Eye (tissue), 1 donor: Measurements from ENCODE around the gene ITSN1.
A peak's percentile ranks its signal among the peaks of the same experiment; 100 is the strongest.
"Not testable (repeated sequence)": the region's sequence is repeated elsewhere in the genome, so short reads cannot be mapped to it uniquely, and the experiment has no call there.

Experiments
- DNase-seq: peaks from one replicate; pipeline ENCODE4 v3.0.0-alpha.2; 2015

Gene ITSN1

DNA sequence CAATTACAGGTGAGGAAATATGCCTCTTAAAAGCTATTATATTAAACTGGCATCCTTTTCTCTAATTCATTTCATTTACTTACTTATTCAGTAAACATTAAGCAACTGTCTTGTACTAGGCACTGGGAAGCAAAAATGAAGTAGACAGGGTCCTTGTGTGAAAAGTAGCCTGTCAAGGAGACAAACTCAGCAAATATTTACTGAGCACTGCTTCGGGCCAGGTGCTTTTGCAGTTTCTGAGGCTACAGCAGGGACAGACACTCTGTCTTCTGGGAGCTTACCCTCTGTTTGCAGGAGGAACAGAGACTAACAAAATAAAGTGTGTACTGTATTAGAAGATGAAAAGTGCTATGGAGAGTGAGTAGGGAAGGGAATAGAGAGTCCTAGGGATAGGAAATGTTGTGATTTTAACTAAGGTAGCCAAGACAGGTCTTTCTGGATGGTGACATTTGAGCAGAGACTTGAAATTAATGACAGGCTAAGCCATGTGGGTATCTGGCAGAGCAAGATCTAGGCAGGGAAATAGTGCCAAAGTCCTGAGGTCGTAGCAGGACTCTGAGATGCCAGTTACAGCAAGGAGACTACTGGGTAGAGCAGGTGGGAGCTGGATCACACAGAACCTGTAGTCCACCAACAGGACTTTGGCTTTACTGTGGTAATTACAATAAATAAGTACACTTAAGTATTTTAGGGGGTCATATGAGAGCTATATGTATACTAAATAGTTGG lies 133.0 kb downstream of the ITSN1 start:
- no peak for DNase-seq

DNA sequence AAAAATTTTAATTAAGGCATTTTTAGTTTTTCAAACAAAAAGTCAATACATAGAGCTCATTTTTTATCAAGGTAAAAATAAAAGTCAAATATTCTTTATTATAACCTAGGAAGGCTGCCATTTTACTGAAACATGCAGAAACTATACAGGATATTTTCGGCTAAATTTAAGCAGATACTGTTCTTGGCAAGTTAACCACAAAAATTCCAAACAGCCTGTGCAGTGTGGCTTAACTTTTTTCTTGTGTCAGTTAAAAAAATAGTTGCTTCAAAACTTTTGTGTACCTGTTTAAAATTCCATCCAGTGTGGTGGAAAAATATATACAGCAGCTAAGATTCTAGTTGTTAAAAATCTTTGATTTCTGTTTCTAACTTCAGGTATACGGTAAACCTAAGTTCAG lies 138.3 kb downstream of the ITSN1 start:
- no peak for DNase-seq

DNA sequence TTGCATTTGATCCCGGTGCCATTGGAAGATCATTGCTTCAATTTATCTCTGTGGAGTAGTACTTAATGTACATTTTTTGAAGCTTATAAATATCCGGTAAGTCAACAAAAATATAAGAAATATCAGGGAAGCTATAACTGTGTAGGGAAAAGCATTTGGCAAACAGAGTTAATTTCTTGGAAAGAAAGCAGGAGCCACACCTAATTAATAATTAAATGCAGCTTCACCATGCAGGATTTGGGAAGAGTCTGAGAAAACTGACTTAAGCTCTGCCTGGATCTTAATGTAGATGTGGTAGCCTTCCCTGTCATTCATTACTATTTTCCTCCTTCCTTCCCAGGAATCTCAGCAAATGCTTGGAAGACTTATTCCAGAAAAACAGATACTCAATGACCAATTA lies 138.8 kb downstream of the ITSN1 start:
- DNase-seq: no peak

DNA sequence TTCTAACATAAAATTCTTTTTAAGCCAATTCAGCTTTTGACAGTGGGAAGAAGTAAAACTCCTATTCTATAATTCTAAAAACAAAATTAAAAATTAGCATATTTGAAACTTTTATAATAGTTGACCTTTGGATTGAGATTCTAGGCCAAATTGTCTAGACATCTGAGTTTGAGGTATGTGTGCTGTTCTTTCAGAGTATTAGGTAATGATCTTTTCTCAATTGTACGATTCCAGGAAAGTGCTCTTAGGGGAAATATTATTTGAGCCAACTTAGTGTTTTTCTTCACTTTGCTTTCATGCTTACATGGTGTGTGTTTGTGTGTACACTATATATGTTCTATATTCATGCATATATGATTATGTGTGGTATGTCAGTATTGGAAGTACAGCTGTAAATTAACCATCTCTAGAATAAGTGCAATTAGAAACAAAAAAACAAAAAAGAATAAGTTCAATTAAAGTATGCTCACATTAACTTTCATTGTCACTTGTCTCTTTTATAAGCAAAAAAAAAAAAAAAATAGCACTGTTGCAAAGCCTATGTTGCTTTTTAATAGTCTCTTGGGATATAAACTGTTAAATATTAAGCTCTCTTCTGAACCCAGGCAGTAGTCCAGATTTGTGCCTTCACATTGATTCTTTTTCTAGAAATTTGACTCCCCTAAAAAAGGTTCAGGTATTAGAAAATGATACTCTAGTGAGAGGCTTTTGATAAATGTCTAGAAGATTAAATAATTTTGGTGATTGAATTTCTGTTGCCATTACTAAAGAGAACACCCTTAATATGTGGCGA lies 141.1 kb downstream of the ITSN1 start:
- no peak for DNase-seq

DNA sequence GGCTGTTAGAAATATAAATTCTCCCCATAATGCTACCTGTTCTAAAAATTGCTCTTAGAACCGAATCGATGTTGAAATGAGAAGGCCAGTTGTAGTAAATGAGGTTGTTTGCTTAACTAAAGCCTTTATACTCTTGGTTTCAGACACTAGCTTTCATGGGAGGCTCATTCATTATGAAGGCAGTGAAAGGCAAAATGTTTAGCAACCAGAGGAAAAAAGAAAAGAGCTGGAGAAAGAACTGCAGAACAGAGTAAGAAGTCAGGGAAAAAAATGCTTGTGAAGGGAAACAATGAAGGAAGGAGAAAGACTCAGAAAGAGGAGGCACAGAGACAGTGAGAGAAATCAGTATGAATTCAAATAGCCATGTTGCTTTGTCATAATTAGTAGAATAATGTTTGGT lies 145.1 kb downstream of the ITSN1 start:
- DNase-seq: no peak

DNA sequence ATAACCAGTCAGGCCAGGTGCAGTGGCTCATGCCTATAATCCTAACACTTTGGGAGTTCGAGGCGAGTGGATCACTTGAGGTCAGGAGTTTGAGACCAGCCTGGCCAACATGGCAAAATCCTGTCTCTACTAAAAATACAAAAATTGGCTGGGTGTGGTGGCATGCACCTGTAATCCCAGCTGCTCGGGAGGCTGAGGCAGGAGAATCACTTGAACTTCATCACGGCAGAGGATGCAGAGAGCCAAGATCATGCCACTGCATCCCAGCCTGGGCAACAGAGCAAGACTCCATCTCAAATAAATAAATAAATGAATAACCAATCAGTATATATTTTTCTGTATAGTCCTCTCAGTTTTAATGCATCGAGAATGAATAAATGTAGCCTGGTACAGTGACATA lies 146.1 kb downstream of the ITSN1 start:
- not testable (repeated sequence) for DNase-seq

DNA sequence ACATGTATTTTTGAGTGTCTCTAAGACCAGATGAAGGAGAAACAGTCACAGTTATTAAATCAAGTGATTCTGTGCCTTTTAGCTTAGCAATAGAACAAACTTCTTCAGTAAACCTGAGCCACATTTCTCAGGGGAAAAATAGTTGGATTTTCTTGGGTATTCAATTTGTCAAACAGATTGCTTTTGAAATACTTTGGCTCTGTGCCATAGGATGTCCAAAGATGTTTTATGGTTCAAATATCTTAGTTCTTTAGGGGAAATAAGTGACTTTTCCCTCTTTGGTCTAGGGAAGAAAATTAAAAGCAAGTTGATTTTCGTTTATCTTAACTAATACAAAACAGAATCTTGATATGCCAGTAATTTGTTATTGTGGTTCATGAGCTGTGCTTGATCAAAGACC lies 147.4 kb downstream of the ITSN1 start:
- DNase-seq: peak; percentile 15

DNA sequence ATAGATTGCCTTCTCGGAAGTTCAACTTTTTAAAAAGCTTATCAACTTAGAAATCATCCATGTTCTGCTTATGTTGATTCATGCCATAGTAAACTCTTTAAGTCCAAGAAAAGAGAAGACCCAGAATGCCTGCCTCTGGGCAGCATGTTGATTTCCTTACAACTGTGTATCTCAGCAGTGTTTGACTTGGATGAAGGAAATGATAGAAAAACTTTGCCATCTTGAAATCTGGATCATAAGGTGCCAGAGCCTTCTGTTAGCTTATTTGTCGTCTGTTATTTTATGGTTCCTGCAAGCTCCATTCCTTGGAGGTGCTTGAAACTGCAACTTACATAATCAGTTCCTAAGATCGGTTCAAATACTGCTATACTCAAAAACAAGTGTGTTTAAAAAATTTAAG lies 148.8 kb downstream of the ITSN1 start:
- DNase-seq: no peak

DNA sequence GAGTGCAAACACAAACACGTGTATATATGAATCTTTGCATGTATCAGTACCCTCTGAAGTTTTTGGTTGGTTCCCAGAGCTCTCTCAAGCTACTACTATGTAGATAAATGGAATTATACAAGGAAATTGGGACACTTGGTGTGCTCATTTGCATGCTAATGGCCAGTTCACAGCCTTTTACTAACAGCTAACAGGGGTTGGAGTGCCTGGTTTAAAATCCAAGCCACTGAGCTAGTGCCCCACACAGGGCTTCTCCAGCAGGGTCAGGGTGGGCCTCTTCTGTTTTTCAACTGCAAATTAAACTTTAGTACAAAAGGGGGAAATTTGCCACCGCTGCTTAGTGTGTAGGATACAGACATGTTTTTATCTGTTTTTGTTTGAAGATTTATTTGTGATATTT lies 152.3 kb downstream of the ITSN1 start:
- DNase-seq: no peak

DNA sequence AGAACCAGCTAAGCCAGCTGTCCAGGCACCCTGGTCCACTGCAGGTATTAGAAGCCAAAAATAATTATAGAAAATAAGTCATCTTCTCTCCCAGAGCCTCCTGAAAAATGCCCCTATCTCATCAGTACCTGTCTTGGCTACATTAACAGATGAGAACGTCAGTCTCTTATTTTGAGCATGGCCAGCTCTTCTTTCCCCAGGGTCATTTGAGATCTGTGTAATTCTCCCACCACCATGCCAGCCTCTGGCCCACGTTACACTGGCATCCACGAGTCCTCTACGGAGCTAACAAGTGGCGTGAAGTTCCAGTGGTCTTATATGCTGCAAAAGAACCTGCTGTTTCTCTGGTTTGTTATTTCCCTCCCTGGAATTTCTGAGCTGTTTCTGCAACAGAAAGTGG lies 155.3 kb downstream of the ITSN1 start:
- no peak for DNase-seq

DNA sequence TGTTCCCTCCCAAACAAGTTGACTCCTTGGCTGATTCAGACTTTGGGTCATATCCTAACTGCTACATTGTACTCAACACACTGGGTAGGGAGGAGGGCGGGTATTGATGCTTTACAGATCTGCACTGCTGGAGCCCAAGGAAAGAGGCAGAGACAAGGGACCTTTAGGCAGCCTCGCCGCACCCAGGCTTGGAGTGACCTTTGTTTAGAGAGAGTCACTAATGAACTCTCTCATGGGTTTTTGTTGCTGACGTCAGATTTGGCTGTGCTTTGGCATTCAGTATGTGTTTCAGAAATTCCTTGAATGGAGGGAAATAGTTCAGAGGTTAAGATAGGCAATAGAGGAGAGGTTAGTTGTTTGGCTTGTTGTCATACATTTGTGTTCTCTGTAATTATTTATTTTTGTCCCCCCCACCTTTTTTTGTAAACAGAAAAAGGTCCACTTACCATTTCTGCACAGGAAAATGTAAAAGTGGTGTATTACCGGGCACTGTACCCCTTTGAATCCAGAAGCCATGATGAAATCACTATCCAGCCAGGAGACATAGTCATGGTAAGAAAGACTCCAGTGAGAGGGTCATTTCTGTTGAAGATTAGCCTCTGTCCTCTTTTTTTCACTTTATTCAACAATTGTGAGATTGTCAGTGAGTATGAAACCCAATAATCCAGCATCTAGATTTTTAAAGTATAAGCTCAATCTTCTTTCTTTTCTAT lies 157.2 kb downstream of the ITSN1 start:
- no peak for DNase-seq

DNA sequence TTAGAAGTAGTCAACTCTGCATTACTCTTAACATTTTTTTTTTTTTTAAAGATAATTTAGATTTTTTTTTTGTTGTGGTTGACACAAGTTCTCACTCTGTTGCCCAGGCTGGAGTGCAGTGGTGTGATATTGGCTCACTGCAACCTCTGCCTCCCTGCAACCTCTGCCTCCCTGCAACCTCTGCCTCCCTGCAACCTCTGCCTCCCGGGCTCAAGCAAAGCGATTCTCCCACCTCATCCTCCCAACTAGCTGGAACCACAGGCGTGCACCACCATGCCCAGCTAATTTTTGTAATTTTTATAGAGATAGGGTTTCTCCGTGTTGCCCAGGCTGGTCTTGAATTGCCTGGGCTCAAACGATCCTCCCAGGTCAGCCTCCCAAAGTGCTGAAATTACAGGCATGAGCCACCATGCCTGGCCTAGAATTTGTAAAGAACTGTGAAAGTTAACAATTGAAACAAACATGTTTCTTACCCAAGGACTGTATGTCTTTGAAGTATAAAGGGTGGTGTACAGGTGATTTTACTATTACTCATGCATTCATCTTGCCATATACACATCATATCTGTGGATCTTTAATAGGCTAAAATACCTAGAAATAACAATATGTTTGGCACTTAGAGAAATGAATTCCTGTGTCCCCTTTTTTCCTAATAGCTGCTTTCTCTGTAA lies 158.6 kb downstream of the ITSN1 start:
- no peak for DNase-seq

DNA sequence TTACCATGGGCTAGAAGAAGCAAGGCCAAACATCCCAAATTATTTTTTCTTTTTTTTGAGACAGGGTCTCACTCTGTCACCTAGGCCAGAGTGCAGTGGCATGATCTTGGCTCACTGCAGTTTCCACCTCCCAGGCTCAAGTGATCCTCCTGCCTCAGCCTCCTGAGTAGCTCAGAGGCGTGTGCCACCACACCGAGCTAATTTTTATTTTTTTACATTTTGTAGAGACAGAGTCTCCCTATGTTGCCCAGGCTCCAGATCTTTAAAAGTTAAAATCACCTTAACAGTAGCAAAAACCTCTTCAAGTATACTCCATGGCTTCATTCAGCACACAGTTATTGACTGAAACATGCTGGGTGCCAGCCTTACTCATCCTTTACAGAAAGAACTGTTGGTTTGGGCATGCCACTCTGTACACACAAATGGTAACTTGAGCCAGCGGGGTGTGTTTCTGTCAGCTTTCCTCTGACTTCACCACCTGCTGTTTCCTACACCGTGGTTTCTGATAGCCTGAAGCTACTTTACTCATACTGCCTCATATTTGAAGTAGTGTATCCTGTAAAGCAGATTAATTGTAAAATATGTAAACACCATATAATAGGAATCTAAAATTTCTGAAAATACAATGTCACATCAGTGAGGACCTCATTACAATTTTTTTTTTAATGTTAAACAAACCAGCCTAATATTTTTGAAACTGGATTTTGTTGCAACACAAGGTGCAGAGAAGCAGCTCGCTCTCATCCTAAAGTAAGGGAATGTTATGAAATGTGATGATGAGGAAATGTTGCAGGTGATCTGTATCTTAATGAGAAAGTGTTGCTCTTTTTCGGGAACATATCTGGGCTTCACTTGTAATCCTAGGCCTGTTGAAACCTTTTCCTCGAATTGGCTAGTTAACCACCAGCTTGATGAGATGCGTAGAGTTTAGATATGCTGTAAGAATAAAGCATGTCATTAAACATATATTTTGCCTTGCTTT lies 159.4 kb downstream of the ITSN1 start:
- DNase-seq: peak; percentile 42

DNA sequence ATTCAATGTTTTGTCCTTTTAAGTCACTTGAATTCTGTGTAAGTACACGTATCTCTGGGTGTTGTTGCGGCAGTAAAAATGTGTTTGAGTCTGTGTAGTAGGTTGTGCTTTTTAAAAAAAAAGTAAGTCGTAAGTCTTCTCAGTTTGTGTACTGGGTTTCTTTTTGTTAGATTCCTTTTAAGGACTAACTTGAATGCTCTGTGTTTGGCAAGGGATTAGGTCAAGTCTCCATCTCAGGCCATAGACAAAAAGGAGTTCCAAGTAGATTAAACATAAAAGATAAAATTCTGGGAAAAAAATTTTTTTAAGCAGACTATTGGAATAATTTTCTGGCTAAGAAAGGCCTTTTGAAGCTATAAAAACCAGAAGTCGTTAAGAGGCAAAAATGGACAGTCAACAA lies 160.2 kb downstream of the ITSN1 start:
- no peak for DNase-seq

DNA sequence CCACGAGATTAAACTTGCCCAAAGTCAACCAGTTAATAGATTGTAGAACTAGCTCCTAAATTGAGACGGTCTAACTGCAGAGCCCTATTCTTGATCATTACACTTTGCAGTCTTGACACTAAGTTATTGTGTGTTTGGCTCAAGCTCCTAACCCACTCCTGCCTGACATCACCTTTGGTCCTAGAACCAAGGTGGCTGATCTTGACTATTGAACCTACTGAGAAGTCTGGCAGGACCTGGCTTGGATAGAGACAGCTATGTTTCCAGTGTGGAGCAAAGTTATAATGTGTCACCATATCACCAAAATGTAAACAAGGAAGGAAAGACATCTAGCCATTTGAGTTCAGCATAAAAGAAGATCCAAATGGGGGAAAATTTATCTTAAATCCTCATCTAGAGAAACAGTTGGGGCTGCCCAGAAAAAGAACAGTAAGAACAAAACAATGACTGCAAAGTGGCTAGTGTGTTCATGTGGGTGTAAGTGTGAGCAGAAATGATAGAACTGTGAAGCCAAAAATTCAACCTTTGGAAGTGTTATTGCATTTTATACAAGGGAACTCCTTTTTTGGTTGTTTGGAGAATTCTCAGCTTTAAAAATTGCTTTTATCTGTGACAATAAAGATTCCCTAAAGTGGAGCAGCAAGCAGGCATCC lies 166.5 kb downstream of the ITSN1 start:
- DNase-seq: no peak

DNA sequence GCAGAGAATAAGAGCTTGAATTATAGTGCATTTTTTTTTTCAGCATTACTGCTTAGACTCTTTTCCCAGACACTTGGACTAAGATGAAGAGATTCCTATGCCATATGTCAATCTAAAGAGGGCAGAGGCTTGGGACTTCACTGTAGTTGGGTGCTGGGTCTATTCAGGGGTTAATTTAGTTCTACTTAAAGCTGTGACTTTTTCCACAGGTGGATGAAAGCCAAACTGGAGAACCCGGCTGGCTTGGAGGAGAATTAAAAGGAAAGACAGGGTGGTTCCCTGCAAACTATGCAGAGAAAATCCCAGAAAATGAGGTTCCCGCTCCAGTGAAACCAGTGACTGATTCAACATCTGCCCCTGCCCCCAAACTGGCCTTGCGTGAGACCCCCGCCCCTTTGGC lies 168.5 kb downstream of the ITSN1 start:
- no peak for DNase-seq

DNA sequence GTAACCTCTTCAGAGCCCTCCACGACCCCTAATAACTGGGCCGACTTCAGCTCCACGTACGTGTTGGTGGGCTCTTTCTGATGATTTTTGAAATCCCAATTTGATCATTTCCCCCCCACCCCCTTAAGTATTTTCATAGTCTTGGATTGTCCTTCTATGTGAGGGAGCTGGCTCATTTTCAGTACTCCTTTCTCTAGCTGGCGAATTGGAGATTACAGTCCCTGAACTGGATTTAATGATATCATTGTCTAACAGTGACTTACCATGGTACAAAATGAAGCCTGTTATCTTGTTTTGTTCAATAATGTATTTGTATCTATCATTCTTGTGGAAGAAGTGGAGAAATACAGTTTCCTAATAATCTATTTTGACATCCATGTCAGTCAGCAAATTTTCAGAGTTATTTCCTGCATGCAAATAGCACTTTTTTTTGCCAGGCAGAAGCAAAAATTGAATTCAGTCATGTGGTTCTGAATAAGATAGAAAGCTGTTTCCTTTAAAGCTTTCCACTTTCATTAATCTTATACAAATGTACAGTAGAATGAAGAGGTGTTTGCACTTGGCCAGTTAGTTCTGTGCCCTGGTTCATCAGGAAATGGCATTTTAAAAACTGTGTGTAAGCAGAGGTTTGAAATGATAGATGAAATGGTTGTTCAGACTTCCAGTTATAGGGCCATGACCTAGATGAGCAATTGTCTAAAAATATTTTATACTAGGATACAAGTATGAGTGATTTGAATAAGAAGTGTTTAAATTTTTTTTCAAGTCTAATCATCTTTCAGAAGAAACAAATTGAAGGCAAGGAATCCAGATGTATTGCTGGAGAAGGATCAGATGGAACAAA lies 169.1 kb downstream of the ITSN1 start:
- DNase-seq: no peak

DNA sequence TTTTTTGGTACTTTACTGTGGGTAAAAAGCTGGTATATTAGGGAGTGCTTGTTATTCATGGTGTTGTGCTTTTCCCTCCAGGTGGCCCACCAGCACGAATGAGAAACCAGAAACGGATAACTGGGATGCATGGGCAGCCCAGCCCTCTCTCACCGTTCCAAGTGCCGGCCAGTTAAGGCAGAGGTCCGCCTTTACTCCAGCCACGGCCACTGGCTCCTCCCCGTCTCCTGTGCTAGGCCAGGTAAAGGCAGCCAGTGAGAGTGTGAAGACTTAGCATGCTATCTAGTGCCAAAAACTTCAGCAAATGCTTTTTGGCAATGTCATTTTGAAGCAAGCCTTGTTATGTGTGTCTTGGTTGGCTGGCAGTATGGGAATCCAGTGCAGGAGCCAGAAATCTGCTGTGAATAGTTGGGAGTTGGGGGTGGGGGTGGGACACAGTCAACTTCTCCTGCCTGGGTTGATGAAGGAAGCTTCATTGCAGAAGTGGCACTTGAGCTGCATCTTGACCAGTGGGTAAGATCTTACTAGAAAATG lies 171.6 kb downstream of the ITSN1 start:
- no peak for DNase-seq

DNA sequence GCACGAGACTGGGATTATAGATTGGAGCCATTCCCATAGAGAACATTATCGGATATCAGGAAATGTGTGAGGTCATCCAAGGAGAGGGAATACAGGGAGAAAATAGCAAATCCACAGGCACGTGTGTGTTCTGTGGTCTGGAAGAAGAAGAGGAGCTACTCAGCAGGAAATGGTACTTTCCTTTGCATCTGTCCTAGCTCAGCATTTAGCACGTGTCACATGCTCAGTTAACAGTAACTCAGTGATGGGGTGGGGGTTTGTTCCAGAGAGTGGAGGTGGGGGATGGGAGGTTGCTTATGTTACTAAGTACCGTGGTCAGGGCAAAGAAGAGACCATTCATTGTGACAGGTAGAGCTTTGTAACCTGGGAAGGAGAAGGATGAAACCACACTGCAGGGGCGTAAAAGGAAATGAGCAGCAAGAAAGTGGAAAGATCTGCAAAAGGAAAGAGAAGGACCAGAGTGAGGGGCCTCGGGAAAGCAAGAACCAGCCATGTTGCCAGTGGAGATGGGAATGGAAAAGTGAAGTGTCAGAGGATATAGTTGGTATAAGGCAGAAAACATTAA lies 172.9 kb downstream of the ITSN1 start:
- DNase-seq: no peak

DNA sequence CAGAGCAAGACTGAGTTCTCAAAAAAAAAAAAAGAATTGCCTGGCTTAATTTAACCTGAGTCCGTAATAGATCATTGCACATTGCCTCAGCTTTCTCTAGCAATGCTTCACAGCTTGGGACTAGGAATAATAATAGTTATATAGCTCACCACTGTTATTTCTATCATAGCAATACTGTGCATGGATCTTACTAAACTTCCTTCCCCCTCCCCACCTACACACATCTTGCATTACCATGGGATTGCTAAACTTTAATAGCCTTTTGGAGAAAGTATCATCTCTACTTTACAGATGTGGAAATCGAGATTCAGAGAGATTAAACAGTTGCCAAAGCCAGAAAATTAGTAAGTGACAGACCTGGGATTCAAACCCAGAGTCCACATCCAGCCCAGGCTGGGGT lies 173.9 kb downstream of the ITSN1 start:
- DNase-seq: no peak
